Measurements from ENCODE around the gene LRRC2. TPM values are rescaled to one million over a fixed set of nuclear protein-coding genes. Genes with fewer than 3 reads are reported as not detected.

The LRRC2 gene
- total RNA-seq, 4 donors from 2014 or later = 0.62 to 2.0 (median 1.1) TPM; not detected in 1

- 60 to 68% methylated on average over 1 to 6 of the region's 6 CpGs for WGBS, 2 donors (ENCODE audit: low coverage in 1 of 2)
- no peak for ATAC-seq
- H3K27ac ChIP-seq = no peak overlapping the region
Measured at GRCh38 chr3:46468753-46469600, 97.1 kb downstream of the LRRC2 start.

GRCh38 chr3:46467562-46467961, 98.5 kb downstream of the LRRC2 start:
- Histone ChIP-seq H3K4me1 (peaks cover 0 to 18% (median 5%) of the 10 kb centered on the region in 3 donors), H3K27me3 (peaks cover 32% of the 10 kb centered on the region), H3K9me3 (no peaks in the 10 kb centered on the region), H3K27ac (no peak overlapping the region), H3K4me3 (no peak overlapping the region), H3K36me3 (no peaks in the 10 kb centered on the region)
- TF ChIP-seq CTCF (IDR thresholded peaks at IDR 0.05) (no peak), POLR2AphosphoS5 (IDR thresholded peaks at IDR 0.05) (no peak), EP300 (IDR thresholded peaks at IDR 0.05) (no peak)
- ATAC-seq = no peak
- WGBS, 2 donors (ENCODE audit: low coverage in 1 of 2) = 87% methylated on average over 3 of the region's 4 CpGs; no CpG with 5 or more reads in 1 of the 2 donors

More at GRCh38 chr3:46468753-46469600, 97.1 kb downstream of the LRRC2 start:
- Histone ChIP-seq H3K9me3 (no peaks in the 10 kb centered on the region), H3K4me3 (no peak overlapping the region), H3K4me1 (peaks cover 0 to 17% (median 5%) of the 10 kb centered on the region in 3 donors), H3K27me3 (peaks cover 24% of the 10 kb centered on the region), H3K36me3 (no peaks in the 10 kb centered on the region)
- TF ChIP-seq POLR2AphosphoS5 (IDR thresholded peaks at IDR 0.05) (no peak), CTCF (IDR thresholded peaks at IDR 0.05) (no peak), POLR2A (IDR thresholded peaks at IDR 0.05) (no peak), EP300 (IDR thresholded peaks at IDR 0.05) (no peak)

- WGBS, 2 donors (ENCODE audit: low coverage in 1 of 2) = 25 to 75% methylated on average over 1 of the region's 1 CpG
- TF ChIP-seq POLR2A (IDR thresholded peaks at IDR 0.05) (no peak), EP300 (IDR thresholded peaks at IDR 0.05) (no peak), POLR2AphosphoS5 (IDR thresholded peaks at IDR 0.05) (no peak), CTCF (IDR thresholded peaks at IDR 0.05) (no peak)
- Histone ChIP-seq H3K27ac (no peak overlapping the region), H3K9me3 (no peaks in the 10 kb centered on the region), H3K4me1 (peaks cover 0 to 18% (median 5%) of the 10 kb centered on the region in 3 donors), H3K27me3 (peaks cover 36% of the 10 kb centered on the region), H3K4me3 (no peak overlapping the region), H3K36me3 (no peaks in the 10 kb centered on the region)
- ATAC-seq = no peak
Measured at GRCh38 chr3:46466871-46467403, 99.2 kb downstream of the LRRC2 start.

- peaks cover 0 to 18% (median 5%) of the 10 kb centered on the region in 3 donors for H3K4me1 ChIP-seq
- TF ChIP-seq EP300 (IDR thresholded peaks at IDR 0.05) = no peak
- no peaks in the 10 kb centered on the region for H3K36me3 ChIP-seq
- no peak overlapping the region for H3K27ac ChIP-seq
- no peaks in the 10 kb centered on the region for H3K9me3 ChIP-seq
- ATAC-seq = no peak
- H3K4me3 ChIP-seq = no peak overlapping the region
- H3K27me3 ChIP-seq = peaks cover 37% of the 10 kb centered on the region
Measured at GRCh38 chr3:46466273-46466672, 99.8 kb downstream of the LRRC2 start.

Other genes with a start within 250 kb of the LRRC2 start
- 1 to 10 TPM in 2 of 4 donors, under 1 TPM in 2; 0.77 to 3.9 (median 1.9) TPM for gene CCR2, start 212.2 kb downstream of the LRRC2 start, total RNA-seq
- gene CCR5, start 195.4 kb downstream of the LRRC2 start, total RNA-seq = 1 to 10 TPM in 1 of 4 donors, under 1 TPM in 3; 0.23 to 1.8 (median 0.44) TPM
- gene CCRL2, start 159.0 kb downstream of the LRRC2 start, total RNA-seq = 10 to 100 TPM in 1 of 4 donors, 1 to 10 TPM in 1, under 1 TPM in 2; 0.89 to 15.8 (median 1.9) TPM
- gene LTF, start 101.4 kb downstream of the LRRC2 start, total RNA-seq = 100 to 1,000 TPM in 1 of 4 donors, 1 to 10 TPM in 3; 1.2 to 198 (median 1.4) TPM
- gene RTP3, start 68.3 kb downstream of the LRRC2 start, total RNA-seq = not detected
- gene FAM240A, start 46.2 kb upstream of the LRRC2 start, total RNA-seq = not detected
- gene ALS2CL, start 127.4 kb upstream of the LRRC2 start, total RNA-seq = 10 to 100 TPM in 1 of 4 donors, 1 to 10 TPM in 3; 4.8 to 10.4 (median 9.6) TPM
- 1 to 10 TPM in 1 of 4 donors, under 1 TPM in 2, not detected in 1; 0.15 to 1.4 (median 0.69) TPM for gene TMIE, start 135.1 kb upstream of the LRRC2 start, total RNA-seq
- under 1 TPM in 2 of 4 donors, not detected in 2; 0.31 to 0.54 TPM for gene PRSS50, start 151.6 kb upstream of the LRRC2 start, total RNA-seq